H9 (cell line): ENCODE measurements around the gene CDCA3. TPM values are rescaled to one million over a fixed set of nuclear protein-coding genes. Genes with fewer than 3 reads are reported as not detected.

Experiments
- DNase-seq: peaks from one replicate; pipeline ENCODE4 v3.0.0-alpha.2; 2017
- H2AFZ ChIP-seq: one replicate; pipeline ENCODE4 v1.6.1; 2013; ENCODE audit warnings: mild to moderate bottlenecking, low read length, control low read depth, moderate library complexity
- H2AK5ac ChIP-seq: 2 replicates; pipeline ENCODE4 v1.6.1; 2013; ENCODE audit warnings: low read length, control low read depth, mixed read lengths; ENCODE audit not compliant: insufficient read length
- H2BK120ac ChIP-seq: one replicate; pipeline ENCODE4 v1.6.1; 2013; ENCODE audit warnings: low read depth, mild to moderate bottlenecking, low read length, control low read depth, inconsistent platforms; ENCODE audit not compliant: poor library complexity, severe bottlenecking
- H2BK12ac ChIP-seq: 2 replicates; pipeline ENCODE4 v1.6.1; 2013; ENCODE audit warnings: low read length, control low read depth, mixed read lengths, low read depth; ENCODE audit not compliant: insufficient read length
- H2BK15ac ChIP-seq: 2 replicates; pipeline ENCODE4 v1.6.1; 2013; ENCODE audit warnings: low read depth, low read length, control low read depth
- H2BK20ac ChIP-seq: one replicate; pipeline ENCODE4 v1.6.1; 2013; ENCODE audit warnings: low read depth, mild to moderate bottlenecking, low read length, control low read depth, inconsistent platforms; ENCODE audit not compliant: poor library complexity, severe bottlenecking
- H2BK5ac ChIP-seq: 2 replicates; pipeline ENCODE4 v1.6.1; 2013; ENCODE audit warnings: low read length, control low read depth, mixed read lengths; ENCODE audit not compliant: insufficient read length
- H3K14ac ChIP-seq: 2 replicates; pipeline ENCODE4 v1.6.1; 2013; ENCODE audit warnings: low read length, control low read depth; ENCODE audit not compliant: insufficient read depth
- H3K18ac ChIP-seq: 2 replicates; pipeline ENCODE4 v1.6.1; 2013; ENCODE audit warnings: low read depth, mild to moderate bottlenecking, mixed read lengths, low read length, control low read depth; ENCODE audit not compliant: insufficient read length
- H3K23ac ChIP-seq: 2 replicates; pipeline ENCODE4 v1.6.1; 2013; ENCODE audit warnings: low read length, control low read depth, mixed read lengths, low read depth; ENCODE audit not compliant: insufficient read length
- H3K23me2 ChIP-seq: 2 replicates; pipeline ENCODE4 v1.6.1; 2013; ENCODE audit warnings: low read depth, mild to moderate bottlenecking, mixed read lengths, low read length, control low read depth; ENCODE audit not compliant: insufficient read length, poor library complexity, severe bottlenecking
- H3K27ac ChIP-seq: 2 replicates; pipeline ENCODE4 v1.5.1; 2013; ENCODE audit warnings: low read length, control low read depth, mixed read lengths, low read depth; ENCODE audit not compliant: insufficient read length
- H3K27me3 ChIP-seq: 2 replicates; pipeline ENCODE4 v1.6.1; 2013; ENCODE audit warnings: low read length, control low read depth, inconsistent platforms; ENCODE audit not compliant: insufficient read depth
- H3K4ac ChIP-seq: 2 replicates; pipeline ENCODE4 v1.6.1; 2013; ENCODE audit warnings: low read depth, mild to moderate bottlenecking, control low read depth, inconsistent platforms, low read length, moderate library complexity
- H3K4me1 ChIP-seq: 2 replicates; pipeline ENCODE4 v1.6.1; 2013; ENCODE audit warnings: low read length, control low read depth, inconsistent platforms; ENCODE audit not compliant: insufficient read depth
- H3K4me2 ChIP-seq: 2 replicates; pipeline ENCODE4 v1.6.1; 2013; ENCODE audit warnings: low read length, control low read depth, mixed read lengths; ENCODE audit not compliant: insufficient read length, insufficient read depth
- H3K56ac ChIP-seq: 2 replicates; pipeline ENCODE4 v1.6.1; 2013; ENCODE audit warnings: low read depth, mild to moderate bottlenecking, mixed read lengths, low read length, control low read depth; ENCODE audit not compliant: insufficient read length
- H3K79me1 ChIP-seq: 2 replicates; pipeline ENCODE4 v1.6.1; 2013; ENCODE audit warnings: low read depth, mild to moderate bottlenecking, moderate library complexity, low read length, control low read depth, inconsistent platforms; ENCODE audit not compliant: insufficient read depth, poor library complexity, severe bottlenecking
- H3K79me2 ChIP-seq: 2 replicates; pipeline ENCODE4 v1.6.1; 2013; ENCODE audit warnings: low read length, control low read depth, inconsistent platforms; ENCODE audit not compliant: insufficient read depth
- H3K9ac ChIP-seq: 2 replicates; pipeline ENCODE4 v1.6.1; 2013; ENCODE audit warnings: low read length, control low read depth, mixed read lengths; ENCODE audit not compliant: insufficient read length; ENCODE audit errors: extremely low read depth
- H3K9me3 ChIP-seq: one replicate; pipeline ENCODE4 v1.6.1; 2013; ENCODE audit warnings: low read depth, low read length, inconsistent platforms; ENCODE audit not compliant: control insufficient read depth
- H3T11ph ChIP-seq: one replicate; pipeline ENCODE4 v1.6.1; 2013; ENCODE audit warnings: mild to moderate bottlenecking, low read length, control low read depth, inconsistent platforms
- H4K20me1 ChIP-seq: one replicate; pipeline ENCODE4 v1.6.1; 2013; ENCODE audit not compliant: control insufficient read depth, insufficient read length, insufficient read depth
- H4K5ac ChIP-seq: 2 replicates; pipeline ENCODE4 v1.6.1; 2013; ENCODE audit warnings: low read depth, mild to moderate bottlenecking, mixed read lengths, low read length, control low read depth; ENCODE audit not compliant: insufficient read length
- H4K8ac ChIP-seq: replicated peaks from 2 replicates; pipeline ENCODE4 v1.6.1; 2013; ENCODE audit warnings: low read length, control low read depth, mixed read lengths, low read depth; ENCODE audit not compliant: insufficient read length
- H4K91ac ChIP-seq: 2 replicates; pipeline ENCODE4 v1.6.1; 2013; ENCODE audit warnings: low read depth, mild to moderate bottlenecking, moderate library complexity, mixed read lengths, low read length, control low read depth; ENCODE audit not compliant: insufficient read length
- H3K27ac Mint-ChIP-seq, 3 experiments: 2 replicates in 2 of 3; 3 replicates in 1 of 3; pipeline ENCODE4 v1.8.0; 2020 to 2021; ENCODE audit warnings: mixed read lengths in 3 of 3, mild to moderate bottlenecking in 1 of 3, moderate library complexity in 1 of 3
- H3K27me3 Mint-ChIP-seq: 2 replicates; pipeline ENCODE4 v1.8.0; 2021; ENCODE audit warnings: low read depth, mild to moderate bottlenecking, moderate library complexity, mixed read lengths
- H3K36me3 Mint-ChIP-seq, 3 experiments: 2 replicates in 2 of 3; 3 replicates in 1 of 3; pipeline ENCODE4 v1.8.0; 2020 to 2021; ENCODE audit warnings: low read depth in 3 of 3, mixed read lengths in 3 of 3; ENCODE audit not compliant: insufficient read depth in 1 of 3
- H3K4me1 Mint-ChIP-seq, 2 experiments: 2 replicates each; pipeline ENCODE4 v1.8.0; 2020; ENCODE audit warnings: mixed read lengths in 2 of 2
- H3K4me3 Mint-ChIP-seq, 2 experiments: 2 replicates in 1 of 2; 3 replicates in 1 of 2; pipeline ENCODE4 v1.8.0; 2020 to 2021; ENCODE audit warnings: mild to moderate bottlenecking in 2 of 2, mixed read lengths in 2 of 2, moderate library complexity in 1 of 2
- H3K9me3 Mint-ChIP-seq, 2 experiments: 2 replicates in 1 of 2; 3 replicates in 1 of 2; pipeline ENCODE4 v1.8.0; 2020; ENCODE audit warnings: mild to moderate bottlenecking in 2 of 2, mixed read lengths in 2 of 2, moderate library complexity in 1 of 2
- CTCF ChIP-seq: fragments of 200-600 bp; sonication (generic); conservative IDR thresholded peaks from 3 replicates; pipeline ENCODE4 v1.8.0; 2021; ENCODE audit warnings: antibody characterized with exemption, mild to moderate bottlenecking
- WGBS: extraction: QIAGEN DNeasy Blood & Tissue Kit; methylation state at CpG from one replicate; pipeline ENCODE4 v1.1.7; 2013; ENCODE audit warnings: missing lambda C conversion rate, low lambda C conversion rate, mixed read lengths; ENCODE audit not compliant: insufficient read length; ENCODE audit errors: extremely low coverage; 5-methylcytosine and 5-hydroxymethylcytosine counted together
- total RNA-seq: library from RNA; stranded (reverse); gene quantifications from 2 replicates; pipeline ENCODE4 v1.2.1, GENCODE V29; 2021

The CDCA3 gene
- total RNA-seq, 1 experiment from 2014 or later: 45.1 TPM

GRCh38 chr12:6839482-6840201 is 11.4 kb downstream of the CDCA3 start:
- DNase-seq: peak; percentile 88
- Mint-ChIP-seq H3K36me3 (peaks cover 29 to 71% (median 70%) of the 10 kb centered on the region in 3 experiments), H3K9me3 (no peaks in the 10 kb centered on the region; a peak in 1 of 5 replicates), H3K27ac (peak overlapping the region in 2 of 3 experiments; percentile 39 to 67; a peak in 2 of 7 replicates), H3K4me1 (peaks cover 4 to 28% of the 10 kb centered on the region in 2 experiments; a peak in 3 of 4 replicates), H3K27me3 (no peaks in the 10 kb centered on the region), H3K4me3 (no peak overlapping the region)
- Histone ChIP-seq H3K4ac (no peak overlapping the region), H3K27ac (no peak overlapping the region), H3K18ac (no peak overlapping the region), H2BK12ac (no peak overlapping the region), H3K79me1 (no peaks in the 10 kb centered on the region), H3K27me3 (no peaks in the 10 kb centered on the region), H2AFZ (no peak overlapping the region), H3K79me2 (no peaks in the 10 kb centered on the region), H3K4me2 (no peak overlapping the region), H4K91ac (no peak overlapping the region), H4K8ac (no peak overlapping the region), H2AK5ac (no peak overlapping the region), H3K4me1 (no peaks in the 10 kb centered on the region), H2BK5ac (no peak overlapping the region), H2BK120ac (no peak overlapping the region), H3K14ac (no peak overlapping the region), H4K5ac (no peak overlapping the region), H4K20me1 (no peaks in the 10 kb centered on the region), H3K9me3 (no peaks in the 10 kb centered on the region), H3K23me2 (no peaks in the 10 kb centered on the region), H3K56ac (no peak overlapping the region), H3T11ph (no peak overlapping the region), H3K23ac (no peak overlapping the region), H2BK20ac (no peak overlapping the region), H2BK15ac (no peak overlapping the region), H3K9ac (no peak overlapping the region)
- no CpG with 5 or more reads among the region's 10 CpGs for WGBS
- no peak for TF ChIP-seq CTCF
